CMK (cell line): ENCODE measurements around the gene DIPK2A.

Experiments used
- DNase-seq: peaks from one replicate; pipeline ENCODE4 v3.0.0-alpha.2; 2010; ENCODE audit warnings: low read depth

DIPK2A gene

DNA sequence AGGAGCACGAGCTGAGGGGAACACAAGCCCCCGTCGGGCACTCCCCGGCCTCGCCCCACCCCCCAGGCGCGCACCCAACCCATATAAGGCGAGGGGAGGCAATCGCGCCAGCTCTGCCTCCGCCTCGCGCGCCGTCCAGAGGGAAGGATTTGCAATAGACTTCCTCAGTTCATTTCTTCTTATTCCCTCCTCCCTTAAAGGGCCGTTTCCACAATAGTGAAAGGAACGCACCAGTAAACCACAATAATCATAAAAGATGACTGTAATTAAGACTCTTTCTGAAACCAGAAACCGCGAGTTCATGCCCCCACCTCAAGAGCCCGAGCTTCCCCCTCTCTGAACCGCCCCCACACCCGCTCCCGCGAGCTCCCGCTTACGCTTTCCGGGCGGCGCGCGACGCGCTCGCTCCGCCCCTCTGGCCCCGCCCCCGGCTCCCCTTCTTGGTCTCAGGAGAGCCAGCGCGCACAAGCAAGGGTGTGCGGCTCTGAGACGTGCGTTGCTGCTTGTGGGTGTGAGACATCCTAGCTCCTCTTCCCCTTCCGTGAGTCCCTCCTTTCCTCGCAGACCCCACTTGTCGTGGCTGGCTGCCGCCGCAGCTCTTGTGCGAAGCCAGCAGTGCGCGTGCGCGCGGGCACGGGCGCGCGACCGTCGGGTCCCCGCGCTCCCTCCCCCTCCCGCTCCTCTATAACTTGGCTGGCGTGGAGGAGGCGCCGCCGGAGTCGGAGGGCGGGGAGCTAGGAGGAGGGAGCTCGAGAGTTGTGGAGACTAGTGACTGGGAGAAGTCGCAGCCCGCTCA is at the start of gene DIPK2A:
DIPK2A (plus strand) TSS at position 465 of the 796 bp plus-strand sequence. CDS start 510 bp downstream, outside the sequence.
- DNase-seq, result peak; percentile 84

- peak; percentile 3 for DNase-seq
These were observed 46.9 kb upstream of the DIPK2A start for GRCh38 chr3:143924522-143925285.

- DNase-seq, result no peak
These were observed 43.6 kb upstream of the DIPK2A start for GRCh38 chr3:143928056-143928455.

GRCh38 chr3:143928541-143929255 is 42.9 kb upstream of the DIPK2A start:
- DNase-seq, result no peak

GRCh38 chr3:143934791-143935190 is 36.8 kb upstream of the DIPK2A start:
- DNase-seq, result no peak

- no peak for DNase-seq
These were observed 35.9 kb upstream of the DIPK2A start for GRCh38 chr3:143935678-143936077.

DNA sequence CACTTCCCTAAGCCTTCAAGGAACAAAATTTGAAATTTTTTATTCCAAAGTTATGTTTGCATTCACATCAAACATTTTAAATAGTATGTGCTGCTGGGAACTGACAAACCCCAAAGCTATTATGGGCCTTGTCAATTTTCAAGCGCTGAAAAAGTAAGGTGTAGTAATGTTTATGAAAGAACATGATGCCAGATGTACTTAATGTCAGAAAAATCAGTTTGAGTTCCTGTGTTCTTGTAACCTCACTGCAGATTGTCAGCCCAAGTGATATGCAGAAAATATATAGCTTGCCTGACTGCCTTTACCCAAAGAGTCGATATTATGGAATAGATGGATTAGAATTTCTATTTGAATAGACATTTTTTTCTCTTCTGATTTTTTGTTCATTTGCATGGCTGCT is 20.8 kb upstream of the DIPK2A start:
- no peak for DNase-seq

DNA sequence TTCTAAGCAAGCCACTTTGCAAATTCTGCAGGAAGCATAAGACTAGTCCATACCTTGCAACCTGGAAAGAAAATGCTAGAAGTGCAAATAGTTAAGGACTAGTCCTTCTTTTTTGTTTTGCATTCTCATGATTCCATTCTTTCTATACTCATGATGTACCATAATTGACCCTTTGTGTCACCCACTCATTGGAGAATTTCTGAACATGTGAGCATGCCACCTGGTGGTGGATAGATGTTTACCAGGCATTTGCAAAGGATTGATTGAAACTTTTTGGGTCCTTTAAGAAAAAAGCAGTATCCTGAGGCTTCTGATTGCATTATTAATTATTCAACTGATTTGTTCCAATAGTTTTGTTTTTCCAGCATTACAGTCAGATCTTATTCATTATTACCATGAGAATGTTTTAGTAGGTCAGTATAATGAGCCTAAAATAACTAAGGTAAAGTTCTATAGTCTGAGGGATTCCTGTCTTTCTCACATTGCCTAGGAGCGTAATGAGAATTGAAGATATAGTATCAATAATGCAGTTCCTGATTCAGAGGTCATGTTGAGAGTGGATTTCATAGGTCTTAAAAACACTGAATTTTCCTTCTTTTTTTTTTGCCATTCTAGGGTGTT is 20.2 kb upstream of the DIPK2A start:
- no peak for DNase-seq

GRCh38 chr3:143952569-143953072 is 19.0 kb upstream of the DIPK2A start:
- no peak for DNase-seq

DNA sequence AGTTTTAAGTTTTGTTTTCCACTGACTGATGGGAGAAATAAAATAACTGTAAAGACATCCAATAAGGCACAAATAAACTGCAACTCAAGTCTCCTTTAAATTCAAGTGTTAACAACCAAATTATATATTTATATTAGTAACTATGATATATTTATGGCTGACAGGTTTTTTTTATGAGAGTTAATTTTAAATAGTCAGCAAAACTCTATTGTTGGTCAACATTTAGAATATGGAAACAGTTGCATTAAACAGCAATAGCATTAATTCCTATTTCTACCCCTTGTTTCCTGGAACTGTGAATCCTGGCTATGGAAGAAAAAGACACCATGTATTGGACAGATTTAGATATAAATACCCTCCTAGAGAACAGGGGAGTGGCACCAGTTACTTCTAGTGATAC is 16.5 kb upstream of the DIPK2A start:
- DNase-seq, result no peak

DNA sequence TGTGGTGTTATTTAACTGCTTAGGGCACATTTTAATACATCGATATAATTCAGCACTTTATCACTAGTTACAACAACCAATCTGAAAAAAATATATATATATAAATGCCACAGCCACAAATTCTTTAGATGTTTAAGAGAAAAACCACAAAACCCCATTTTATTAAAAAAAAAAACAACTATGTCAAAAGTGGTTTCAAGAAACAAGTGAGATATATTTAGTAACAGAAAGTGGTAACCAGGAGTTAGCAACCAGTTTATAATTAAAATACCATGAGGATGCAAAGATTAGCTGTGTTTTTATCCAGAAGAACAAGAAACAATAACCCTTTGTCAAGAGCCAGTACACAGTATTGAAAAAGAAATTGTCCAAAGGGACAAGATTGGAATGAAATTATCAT is 14.8 kb upstream of the DIPK2A start:
- no peak for DNase-seq

DNA sequence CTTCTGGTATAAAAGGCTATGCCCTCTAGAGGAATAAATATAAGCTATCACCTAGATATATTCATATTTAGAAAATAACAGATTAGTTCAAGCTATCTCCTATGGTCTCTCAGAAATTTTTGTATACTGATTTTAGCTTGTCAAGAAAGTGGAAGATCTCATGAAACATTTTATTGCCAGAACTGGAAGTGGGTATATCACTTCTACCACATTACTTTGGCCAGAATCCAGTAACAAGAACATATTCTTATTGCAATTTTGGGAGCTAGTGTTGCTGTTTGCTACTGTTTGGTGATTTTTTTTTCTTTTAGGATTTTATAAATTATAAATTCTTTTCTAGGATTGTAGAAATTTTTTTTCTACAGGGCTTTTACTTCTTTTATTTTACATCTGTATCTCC is 14.2 kb upstream of the DIPK2A start:
- no peak for DNase-seq

DNA sequence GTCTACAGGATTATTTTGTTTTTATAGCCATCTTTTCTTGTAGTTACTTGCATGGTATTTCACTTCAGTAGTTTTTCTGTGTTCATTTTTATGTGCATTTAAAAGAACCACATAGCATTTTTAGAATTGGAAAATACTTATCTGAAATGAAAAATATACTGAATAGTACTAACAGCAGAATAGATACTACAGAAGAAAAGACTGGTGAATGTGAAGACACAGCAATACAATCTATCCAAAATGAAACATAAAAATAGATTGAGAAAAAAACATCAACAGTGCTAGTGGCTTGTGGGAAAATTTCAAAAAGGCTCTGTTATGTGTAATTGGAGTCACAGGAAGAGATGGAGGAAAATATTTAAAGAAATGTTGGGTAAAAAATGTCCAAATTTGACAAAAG is 12.7 kb upstream of the DIPK2A start:
- DNase-seq, result no peak

GRCh38 chr3:143961342-143961741 is 10.3 kb upstream of the DIPK2A start:
- DNase-seq, result no peak

DNA sequence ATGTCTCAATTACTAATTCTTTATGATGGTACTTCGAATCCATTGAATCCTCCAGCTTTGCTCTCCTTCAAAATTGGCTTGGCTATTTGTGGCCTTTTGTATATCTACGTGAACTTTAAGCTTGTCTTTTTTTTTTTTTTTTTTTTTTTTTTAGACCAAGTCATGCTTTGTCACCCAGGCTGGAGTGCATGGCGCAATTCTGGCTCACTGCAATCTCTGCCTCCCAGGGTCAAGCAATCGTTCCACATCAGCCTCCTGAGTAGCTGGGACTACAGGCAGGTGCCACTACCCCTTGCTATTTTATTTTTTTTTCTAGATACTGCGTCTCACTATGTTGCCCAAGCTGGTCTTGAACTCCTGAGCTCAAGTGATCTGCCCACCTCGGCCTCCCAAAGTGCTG is 7.7 kb upstream of the DIPK2A start:
- no peak for DNase-seq

DNA sequence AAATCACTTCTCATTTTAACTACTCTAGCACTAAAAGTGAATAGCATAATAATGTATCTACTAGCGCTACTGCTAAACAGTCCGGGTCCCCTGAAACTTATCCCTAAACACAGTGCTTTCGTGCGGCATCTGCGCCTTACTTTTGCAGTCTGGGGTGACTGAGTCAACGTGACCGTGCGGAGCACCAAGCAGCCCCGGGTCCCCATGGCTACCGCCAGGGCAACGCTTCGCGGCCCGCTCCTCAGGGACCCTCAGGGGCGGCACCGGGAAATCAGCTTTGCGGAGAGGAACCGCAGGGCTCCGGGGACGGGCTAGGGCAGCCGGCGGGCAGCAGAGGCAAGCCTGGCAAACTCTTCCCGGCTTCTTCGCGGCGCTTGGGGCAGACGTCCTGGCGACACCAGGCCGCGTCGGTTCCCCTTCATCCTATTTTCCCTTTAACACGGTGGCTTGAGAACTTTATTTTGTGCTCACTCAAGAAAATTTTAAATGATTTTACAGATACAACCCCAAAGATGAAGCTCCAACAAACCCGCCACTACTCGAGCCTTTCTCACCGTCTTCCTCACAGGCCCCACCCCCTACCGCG is 757 bp upstream of the DIPK2A start:
- DNase-seq, result no peak

DNA sequence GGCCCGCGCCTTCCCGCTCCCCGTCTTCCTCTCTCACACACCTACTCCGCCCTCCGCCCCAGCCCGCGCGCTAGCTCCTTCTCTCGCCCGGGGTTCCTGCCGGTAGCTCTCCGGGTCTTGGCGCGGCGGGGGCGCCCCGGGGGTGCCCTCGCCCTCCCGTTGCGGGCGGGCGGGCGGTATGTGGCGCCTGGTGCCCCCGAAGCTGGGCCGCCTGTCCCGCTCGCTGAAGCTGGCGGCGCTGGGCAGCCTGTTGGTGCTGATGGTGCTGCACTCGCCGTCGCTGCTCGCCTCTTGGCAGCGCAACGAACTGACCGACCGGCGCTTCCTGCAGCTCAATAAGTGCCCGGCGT is 507 bp downstream of the DIPK2A start:
- DNase-seq, result no peak

DNA sequence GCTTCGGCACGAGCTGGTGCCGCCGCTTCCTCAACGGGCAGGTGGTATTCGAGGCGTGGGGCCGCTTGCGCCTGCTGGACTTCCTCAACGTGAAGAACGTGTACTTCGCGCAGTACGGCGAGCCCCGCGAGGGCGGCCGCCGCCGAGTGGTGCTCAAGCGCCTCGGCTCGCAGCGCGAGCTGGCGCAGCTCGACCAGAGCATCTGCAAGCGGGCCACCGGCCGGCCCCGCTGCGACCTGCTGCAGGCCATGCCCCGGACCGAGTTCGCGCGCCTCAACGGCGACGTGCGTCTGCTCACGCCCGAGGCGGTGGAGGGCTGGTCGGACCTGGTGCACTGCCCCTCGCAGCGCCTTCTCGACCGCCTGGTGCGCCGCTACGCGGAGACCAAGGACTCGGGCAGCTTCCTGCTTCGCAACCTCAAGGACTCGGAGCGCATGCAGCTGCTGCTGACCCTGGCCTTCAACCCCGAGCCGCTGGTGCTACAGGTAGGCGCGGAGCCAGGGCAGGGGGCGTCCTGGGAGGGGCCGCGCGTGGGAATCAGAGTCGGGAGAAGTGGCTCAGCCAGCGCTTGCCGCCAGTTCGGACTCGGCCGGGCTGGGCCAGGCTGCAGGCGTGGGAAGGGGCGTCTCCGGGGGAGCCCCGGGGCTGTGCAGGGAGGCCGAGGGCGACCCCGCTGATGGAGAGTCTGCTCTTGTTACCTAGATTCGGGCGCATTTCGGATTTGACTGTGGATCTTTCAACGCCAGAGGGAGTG is 1.1 kb downstream of the DIPK2A start:
- no peak for DNase-seq

GRCh38 chr3:143973259-143974021 is 1.8 kb downstream of the DIPK2A start:
- DNase-seq, result no peak
